ENCODE measurements around the gene MARK3. TPM values are rescaled to one million over a fixed set of nuclear protein-coding genes. Genes with fewer than 3 reads are reported as not detected.

The MARK3 gene
- total RNA-seq, 1 experiment from 2014 or later, result 81.9 TPM

DNA sequence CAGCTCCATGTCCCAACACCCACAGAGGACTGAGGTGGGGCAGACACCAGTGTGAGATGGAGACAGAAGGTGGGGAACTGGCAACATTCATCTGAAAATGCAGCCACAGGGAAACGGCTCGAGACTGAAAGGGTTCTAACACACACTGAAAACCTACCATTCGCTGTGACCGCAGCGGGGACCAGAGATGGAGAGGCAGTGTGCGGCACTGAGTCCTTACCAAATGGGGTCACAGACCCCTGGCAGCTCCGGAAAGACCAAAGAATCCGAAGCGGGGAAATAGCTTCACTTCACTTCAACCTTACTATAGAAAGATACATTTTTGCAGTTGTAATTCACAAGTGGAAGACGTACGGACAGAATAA, 167.6 kb downstream of the MARK3 start:
- Histone ChIP-seq H3K23ac (ENCODE audit: insufficient read length, low read depth, low read length) (no peak overlapping the region), H2BK12ac (ENCODE audit: insufficient read length, low read depth, low read length) (no peak overlapping the region), H3K4me1 (ENCODE audit: insufficient read depth, low read length) (no peaks in the 10 kb centered on the region), H3K27ac (ENCODE audit: insufficient read length, low read depth, low read length) (no peak overlapping the region), H2BK20ac (ENCODE audit: low read depth, low read length, poor library complexity, severe bottlenecking) (no peak overlapping the region), H3K9me3 (ENCODE audit: control insufficient read depth, low read depth, low read length) (no peaks in the 10 kb centered on the region), H4K8ac (replicated peaks; ENCODE audit: insufficient read length, low read depth, low read length) (no peak overlapping the region), H3K79me1 (ENCODE audit: insufficient read depth, low read depth, low read length, poor library complexity, severe bottlenecking) (no peaks in the 10 kb centered on the region), H3K14ac (ENCODE audit: insufficient read depth, low read length) (no peak overlapping the region), H3K18ac (ENCODE audit: insufficient read length, low read depth, low read length) (no peak overlapping the region), H2BK120ac (ENCODE audit: low read depth, low read length, poor library complexity, severe bottlenecking) (no peak overlapping the region), H3K4me2 (ENCODE audit: insufficient read depth, insufficient read length, low read length) (no peak overlapping the region), H3T11ph (ENCODE audit: low read length) (no peak overlapping the region), H2AK5ac (ENCODE audit: insufficient read length, low read length) (no peak overlapping the region), H4K5ac (ENCODE audit: insufficient read length, low read depth, low read length) (no peak overlapping the region), H3K23me2 (ENCODE audit: insufficient read length, low read depth, low read length, poor library complexity, severe bottlenecking) (no peaks in the 10 kb centered on the region), H4K91ac (ENCODE audit: insufficient read length, low read depth, low read length) (no peak overlapping the region), H2BK5ac (ENCODE audit: insufficient read length, low read length) (no peak overlapping the region), H2BK15ac (ENCODE audit: low read depth, low read length) (no peak overlapping the region), H3K9ac (ENCODE audit: extremely low read depth, insufficient read length, low read length) (no peak overlapping the region), H3K27me3 (ENCODE audit: insufficient read depth, low read length) (no peaks in the 10 kb centered on the region), H3K79me2 (ENCODE audit: insufficient read depth, low read length) (no peaks in the 10 kb centered on the region), H2AFZ (ENCODE audit: low read length) (no peak overlapping the region), H3K56ac (ENCODE audit: insufficient read length, low read depth, low read length) (no peak overlapping the region), H3K4ac (ENCODE audit: low read depth, low read length) (no peak overlapping the region), H4K20me1 (ENCODE audit: control insufficient read depth, insufficient read depth, insufficient read length) (no peaks in the 10 kb centered on the region)
- Mint-ChIP-seq H3K27ac (no peak overlapping the region), H3K4me1 (peaks cover 7 to 8% of the 10 kb centered on the region in 2 experiments), H3K27me3 (ENCODE audit: low read depth) (no peaks in the 10 kb centered on the region), H3K36me3 (ENCODE audit: insufficient read depth in 1 of 3, low read depth in 3 of 3) (peaks cover 0 to 3% (median 0%) of the 10 kb centered on the region in 3 experiments; a peak in 1 of 7 replicates), H3K4me3 (no peak overlapping the region), H3K9me3 (no peaks in the 10 kb centered on the region)
- WGBS (ENCODE audit: extremely low coverage, insufficient read length, low lambda C conversion rate), result no CpG with 5 or more reads among the region's 11 CpGs
- TF ChIP-seq CTCF (conservative IDR thresholded peaks at IDR 0.05), result no peak
- DNase-seq, result no peak

Other genes starting within 250 kb of the MARK3 start
- gene EIF5, start 51.2 kb upstream of the MARK3 start, total RNA-seq (2021), result 337 and 356 TPM in 2 replicates
- 517 and 546 TPM in 2 replicates for gene CKB, start 137.4 kb downstream of the MARK3 start, total RNA-seq (2021)
- 21.9 and 22.2 TPM in 2 replicates for gene TRMT61A, start 143.8 kb downstream of the MARK3 start, total RNA-seq (2021)
- 38.0 and 40.9 TPM in 2 replicates for gene BAG5, start 177.2 kb downstream of the MARK3 start, total RNA-seq (2021)
- gene COA8, start 177.5 kb downstream of the MARK3 start, total RNA-seq (2021), result 43.2 and 45.5 TPM in 2 replicates
- 135 and 143 TPM in 2 replicates for gene KLC1, start 243.8 kb downstream of the MARK3 start, total RNA-seq (2021)

Measured in H9 (cell line).